GM12801 (cell line): ENCODE data around the gene ZFHX2.

Source experiments
- CTCF ChIP-seq: IDR thresholded peaks from one replicate; pipeline ENCODE4 v1.5.1; 2011; ENCODE audit warnings: control low read depth; ENCODE audit not compliant: insufficient read length; ENCODE audit errors: extremely low read depth

Gene ZFHX2

GRCh38 chr14:23537351-23538049 lies 14.1 kb downstream of the ZFHX2 start:
- TF ChIP-seq CTCF = no peak

GRCh38 chr14:23536494-23536893 lies 15.1 kb downstream of the ZFHX2 start:
- TF ChIP-seq CTCF = no peak

- no peak for TF ChIP-seq CTCF
Observed at GRCh38 chr14:23535943-23536342, 15.6 kb downstream of the ZFHX2 start.

GRCh38 chr14:23533652-23534435 lies 17.7 kb downstream of the ZFHX2 start:
- no peak for TF ChIP-seq CTCF

- TF ChIP-seq CTCF = no peak
Observed at GRCh38 chr14:23532658-23533057, 18.9 kb downstream of the ZFHX2 start.

- no peak for TF ChIP-seq CTCF
Observed at GRCh38 chr14:23531391-23531790, 20.2 kb downstream of the ZFHX2 start.

- no peak for TF ChIP-seq CTCF
Observed at GRCh38 chr14:23530375-23531055, 21.1 kb downstream of the ZFHX2 start.
